SU-DHL-6 (cell line): ENCODE measurements around the gene BMP3.
A peak's percentile ranks its signal among the peaks of the same experiment; 100 is the strongest.

Experiments
- H2AFZ ChIP-seq: fragments of 200-600 bp; sonication (generic); 2 replicates; pipeline ENCODE4 v1.6.1; 2014; ENCODE audit warnings: low read depth, mild to moderate bottlenecking, moderate library complexity, mixed read lengths, antibody characterized with exemption, low read length; ENCODE audit not compliant: severe bottlenecking
- H3F3A ChIP-seq: fragments of 200-600 bp; shearing (Covaris generic); 2 replicates; pipeline ENCODE4 v1.6.0; 2016; ENCODE audit warnings: antibody characterized with exemption, mild to moderate bottlenecking; ENCODE audit not compliant: insufficient read depth
- H3K27ac ChIP-seq: fragments of 200-600 bp; sonication (generic); 2 replicates; pipeline ENCODE4 v1.5.1; 2016; ENCODE audit warnings: low read depth, mild to moderate bottlenecking, low read length, moderate library complexity, mixed read lengths
- H3K27me3 ChIP-seq: fragments of 200-600 bp; sonication (generic), shearing (Covaris generic); 2 replicates; pipeline ENCODE4 v1.6.0; 2014; ENCODE audit warnings: mild to moderate bottlenecking, low read length
- H3K36me3 ChIP-seq: fragments of 200-600 bp; sonication (generic); 2 replicates; pipeline ENCODE4 v1.6.1; 2014; ENCODE audit warnings: mild to moderate bottlenecking, low read length, mixed read lengths
- H3K4me2 ChIP-seq: fragments of 300-600, 200-600 bp; shearing (Covaris generic), sonication (generic); 2 replicates; pipeline ENCODE4 v1.6.0; 2014; ENCODE audit warnings: low read length, low read depth, mild to moderate bottlenecking; ENCODE audit not compliant: poor library complexity, severe bottlenecking
- H3K4me3 ChIP-seq: fragments of 200-600 bp; sonication (generic); 2 replicates; pipeline ENCODE4 v1.5.1; 2014; ENCODE audit warnings: antibody characterized with exemption, low read length, mild to moderate bottlenecking, mixed read lengths; ENCODE audit not compliant: insufficient read depth, poor library complexity, severe bottlenecking
- H3K79me2 ChIP-seq: fragments of 200-600 bp; sonication (generic); 2 replicates; pipeline ENCODE4 v1.6.1; 2014; ENCODE audit warnings: mild to moderate bottlenecking, low read length, moderate library complexity; ENCODE audit not compliant: insufficient read depth
- H3K9ac ChIP-seq: fragments of 200-600 bp; sonication (generic); 2 replicates; pipeline ENCODE4 v1.7.0; 2014; ENCODE audit warnings: mild to moderate bottlenecking, low read length
- H3K9me2 ChIP-seq: fragments of 200-600 bp; sonication (generic); replicated peaks from 2 replicates; pipeline ENCODE4 v1.6.1; 2014; ENCODE audit warnings: low read length; ENCODE audit not compliant: insufficient read depth
- H3K9me3 ChIP-seq: fragments of 200-600 bp; sonication (generic); 2 replicates; pipeline ENCODE4 v1.6.1; 2014; ENCODE audit warnings: low read length, mixed read lengths; ENCODE audit not compliant: insufficient read depth
- H4K20me1 ChIP-seq: fragments of 200-600 bp; sonication (generic); 2 replicates; pipeline ENCODE4 v1.6.1; 2014; ENCODE audit warnings: low read depth, mild to moderate bottlenecking, antibody characterized with exemption, low read length, moderate library complexity, mixed read lengths
- EZH2phosphoT487 ChIP-seq: fragments of 200-600 bp; sonication (generic), shearing (Covaris generic); conservative IDR thresholded peaks from 2 replicates; pipeline ENCODE4 v1.6.1; 2018; ENCODE audit warnings: mild to moderate bottlenecking, antibody characterized with exemption, low read length, moderate library complexity, mixed read lengths
- TF ChIP-seq, protein P1 (sequence below): fragments of 200-600 bp; sonication (generic); IDR thresholded peaks from one replicate; pipeline ENCODE4 v1.5.1; 2017; ENCODE audit warnings: antibody characterized with exemption, mild to moderate bottlenecking, low read length, moderate library complexity; ENCODE audit not compliant: insufficient read depth, poor library complexity, severe bottlenecking

Gene BMP3

DNA sequence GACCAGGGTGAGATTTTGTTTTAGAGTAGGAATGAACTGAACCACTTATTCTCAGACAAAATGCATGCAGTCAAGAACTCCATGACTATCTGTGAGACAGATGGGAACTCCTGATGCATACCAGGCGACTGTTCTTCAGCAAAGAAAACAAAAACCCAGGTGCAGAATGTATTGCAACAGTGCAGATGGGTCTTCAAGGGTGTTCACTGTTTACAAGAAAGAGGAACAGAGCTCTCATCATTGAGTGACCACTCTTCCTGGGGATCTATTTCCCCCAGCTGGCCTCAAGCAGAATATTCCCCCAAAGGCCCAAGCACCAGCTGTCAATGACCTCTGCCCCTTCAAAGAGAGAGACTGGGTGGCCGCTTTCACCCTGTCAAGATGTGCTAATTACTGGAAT is 39.7 kb upstream of the BMP3 start:
- Histone ChIP-seq H3K36me3 (no peaks in the 10 kb centered on the region), H3K9ac (peak overlapping the region; percentile 27), H3K9me3 (no peaks in the 10 kb centered on the region), H2AFZ (no peak overlapping the region), H3K27me3 (no peaks in the 10 kb centered on the region), H3K9me2 (no peaks in the 10 kb centered on the region), H3K4me2 (peak overlapping the region; percentile 63), H3F3A (peaks cover 23% of the 10 kb centered on the region; the same call in 1 of the 2 replicates), H4K20me1 (no peaks in the 10 kb centered on the region), H3K27ac (peak overlapping the region; percentile 86), H3K4me3 (peak overlapping the region; percentile 23), H3K79me2 (no peaks in the 10 kb centered on the region)
- TF ChIP-seq, protein P1, sequence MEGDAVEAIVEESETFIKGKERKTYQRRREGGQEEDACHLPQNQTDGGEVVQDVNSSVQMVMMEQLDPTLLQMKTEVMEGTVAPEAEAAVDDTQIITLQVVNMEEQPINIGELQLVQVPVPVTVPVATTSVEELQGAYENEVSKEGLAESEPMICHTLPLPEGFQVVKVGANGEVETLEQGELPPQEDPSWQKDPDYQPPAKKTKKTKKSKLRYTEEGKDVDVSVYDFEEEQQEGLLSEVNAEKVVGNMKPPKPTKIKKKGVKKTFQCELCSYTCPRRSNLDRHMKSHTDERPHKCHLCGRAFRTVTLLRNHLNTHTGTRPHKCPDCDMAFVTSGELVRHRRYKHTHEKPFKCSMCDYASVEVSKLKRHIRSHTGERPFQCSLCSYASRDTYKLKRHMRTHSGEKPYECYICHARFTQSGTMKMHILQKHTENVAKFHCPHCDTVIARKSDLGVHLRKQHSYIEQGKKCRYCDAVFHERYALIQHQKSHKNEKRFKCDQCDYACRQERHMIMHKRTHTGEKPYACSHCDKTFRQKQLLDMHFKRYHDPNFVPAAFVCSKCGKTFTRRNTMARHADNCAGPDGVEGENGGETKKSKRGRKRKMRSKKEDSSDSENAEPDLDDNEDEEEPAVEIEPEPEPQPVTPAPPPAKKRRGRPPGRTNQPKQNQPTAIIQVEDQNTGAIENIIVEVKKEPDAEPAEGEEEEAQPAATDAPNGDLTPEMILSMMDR: no peak
- no peak for TF ChIP-seq EZH2phosphoT487

DNA sequence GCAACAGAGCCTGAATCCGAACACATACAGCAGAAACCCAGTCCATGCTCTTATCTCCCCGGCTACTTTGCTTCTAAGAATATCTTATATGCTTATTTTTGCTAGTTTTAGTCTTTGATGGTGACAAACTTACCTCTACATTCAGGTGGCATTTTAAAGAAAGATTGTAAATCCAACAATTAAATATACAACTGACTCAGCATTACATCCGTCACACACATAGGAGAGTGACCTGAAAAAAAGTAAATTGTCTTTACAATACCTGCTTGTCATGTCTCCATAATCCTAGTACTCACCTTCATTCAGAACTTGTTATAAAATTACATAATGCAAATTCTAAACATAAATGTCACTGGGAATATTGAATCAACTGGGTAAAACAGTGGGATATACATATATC is 30.6 kb upstream of the BMP3 start:
- H3K9me3 ChIP-seq: no peaks in the 10 kb centered on the region
- no peaks in the 10 kb centered on the region for H3K36me3 ChIP-seq
- TF ChIP-seq EZH2phosphoT487: no peak
- TF ChIP-seq, protein P1: no peak
- H3K27ac ChIP-seq: no peak overlapping the region
- no peak overlapping the region for H2AFZ ChIP-seq
- H3K4me3 ChIP-seq: no peak overlapping the region
- no peaks in the 10 kb centered on the region; the same call in 1 of the 2 replicates for H3F3A ChIP-seq
- no peaks in the 10 kb centered on the region for H4K20me1 ChIP-seq
- no peaks in the 10 kb centered on the region for H3K27me3 ChIP-seq
- H3K79me2 ChIP-seq: no peaks in the 10 kb centered on the region
- no peak overlapping the region for H3K4me2 ChIP-seq
- no peaks in the 10 kb centered on the region for H3K9me2 ChIP-seq
- H3K9ac ChIP-seq: no peak overlapping the region

DNA sequence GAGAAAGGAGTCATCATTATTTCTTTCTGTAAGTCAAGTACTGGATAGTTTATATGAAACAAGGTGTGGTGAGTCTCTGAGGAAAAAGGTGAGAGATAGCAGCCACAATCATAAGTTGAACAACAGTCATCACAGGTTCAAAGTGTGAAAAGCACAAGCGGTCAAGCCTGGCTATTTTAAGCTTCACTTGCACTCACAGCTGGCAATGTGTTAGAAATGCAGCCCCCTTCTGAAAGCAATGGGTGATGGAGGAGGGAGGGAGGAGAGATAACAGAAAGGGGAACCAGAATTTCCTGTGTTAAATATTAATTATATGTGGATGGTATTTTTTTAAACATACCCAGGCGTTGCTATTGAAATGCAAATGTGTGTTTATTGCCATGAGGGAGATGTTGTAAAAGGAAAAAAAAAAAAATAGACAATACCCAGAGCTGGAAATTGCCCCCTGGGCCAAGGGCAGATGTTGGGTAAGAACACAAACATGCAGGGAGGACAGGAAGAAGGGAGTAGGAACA is 26.9 kb upstream of the BMP3 start:
- peak overlapping the region; percentile 38 for H2AFZ ChIP-seq
- H3K9me3 ChIP-seq: no peaks in the 10 kb centered on the region
- TF ChIP-seq, protein P1: no peak
- no peak for TF ChIP-seq EZH2phosphoT487
- H3K9ac ChIP-seq: no peak overlapping the region
- no peaks in the 10 kb centered on the region for H4K20me1 ChIP-seq
- no peak overlapping the region for H3K4me3 ChIP-seq
- H3F3A ChIP-seq: no peaks in the 10 kb centered on the region; the same call in 1 of the 2 replicates
- H3K9me2 ChIP-seq: no peaks in the 10 kb centered on the region
- no peaks in the 10 kb centered on the region for H3K79me2 ChIP-seq
- peak overlapping the region; percentile 80 for H3K27ac ChIP-seq
- peak overlapping the region; percentile 43 for H3K4me2 ChIP-seq
- no peaks in the 10 kb centered on the region for H3K36me3 ChIP-seq
- H3K27me3 ChIP-seq: no peaks in the 10 kb centered on the region
